Stimulated activated CD4-positive, alpha-beta T cell treated with anti-CD3 and anti-CD28 coated beads, Interleukin-4, amount 100 ng/mL, for 1 hour (primary cell): ENCODE measurements around the gene TMEM89.

ENCODE experiments used
- DNase-seq: peaks from one replicate; pipeline ENCODE4 v3.0.0-alpha.2; 2020

TMEM89 gene

DNA sequence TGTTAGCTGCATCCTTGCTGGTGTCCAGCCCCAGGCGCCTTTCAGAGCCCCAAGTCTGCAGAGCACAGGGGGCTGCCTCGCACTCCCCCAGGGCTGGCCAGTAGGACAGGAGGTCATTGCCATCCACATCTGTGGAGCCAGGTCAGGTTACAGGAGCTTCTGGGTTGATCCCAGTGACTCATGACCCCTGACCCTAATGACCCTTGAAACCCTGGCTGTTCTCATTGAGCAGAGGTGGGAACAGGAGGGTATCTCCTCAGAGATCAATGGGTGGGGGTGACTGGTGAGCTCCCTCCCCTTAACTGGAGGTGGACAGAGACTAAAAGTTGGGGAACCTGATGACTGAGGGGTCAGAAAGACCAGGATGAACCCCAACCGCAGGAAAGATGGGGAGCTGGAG lies 19.8 kb upstream of the TMEM89 start:
- DNase-seq, result no peak

- DNase-seq, result no peak
Measured at GRCh38 chr3:48639944-48640606, 18.5 kb upstream of the TMEM89 start.

DNA sequence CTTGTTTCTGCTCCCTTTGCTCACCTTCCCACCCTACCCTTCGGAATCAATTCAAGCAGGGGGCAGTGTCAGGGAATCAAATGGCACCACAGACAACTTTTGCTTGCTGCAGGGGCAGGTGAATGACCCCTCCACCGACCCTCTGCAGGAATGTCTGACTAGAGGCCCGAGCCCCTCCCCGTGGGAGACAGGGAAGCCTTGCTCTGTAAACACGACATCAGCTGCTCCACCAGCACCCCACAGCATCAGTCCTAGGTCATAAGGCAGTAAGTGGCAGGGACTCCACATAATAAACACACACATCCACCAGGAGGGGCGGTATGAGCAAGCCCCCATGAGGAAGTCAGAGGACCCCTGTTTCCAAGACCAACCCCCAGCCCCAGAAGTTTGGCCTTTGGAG lies 15.7 kb upstream of the TMEM89 start:
- DNase-seq, result no peak

GRCh38 chr3:48636149-48636655 lies 14.6 kb upstream of the TMEM89 start:
- no peak for DNase-seq

DNA sequence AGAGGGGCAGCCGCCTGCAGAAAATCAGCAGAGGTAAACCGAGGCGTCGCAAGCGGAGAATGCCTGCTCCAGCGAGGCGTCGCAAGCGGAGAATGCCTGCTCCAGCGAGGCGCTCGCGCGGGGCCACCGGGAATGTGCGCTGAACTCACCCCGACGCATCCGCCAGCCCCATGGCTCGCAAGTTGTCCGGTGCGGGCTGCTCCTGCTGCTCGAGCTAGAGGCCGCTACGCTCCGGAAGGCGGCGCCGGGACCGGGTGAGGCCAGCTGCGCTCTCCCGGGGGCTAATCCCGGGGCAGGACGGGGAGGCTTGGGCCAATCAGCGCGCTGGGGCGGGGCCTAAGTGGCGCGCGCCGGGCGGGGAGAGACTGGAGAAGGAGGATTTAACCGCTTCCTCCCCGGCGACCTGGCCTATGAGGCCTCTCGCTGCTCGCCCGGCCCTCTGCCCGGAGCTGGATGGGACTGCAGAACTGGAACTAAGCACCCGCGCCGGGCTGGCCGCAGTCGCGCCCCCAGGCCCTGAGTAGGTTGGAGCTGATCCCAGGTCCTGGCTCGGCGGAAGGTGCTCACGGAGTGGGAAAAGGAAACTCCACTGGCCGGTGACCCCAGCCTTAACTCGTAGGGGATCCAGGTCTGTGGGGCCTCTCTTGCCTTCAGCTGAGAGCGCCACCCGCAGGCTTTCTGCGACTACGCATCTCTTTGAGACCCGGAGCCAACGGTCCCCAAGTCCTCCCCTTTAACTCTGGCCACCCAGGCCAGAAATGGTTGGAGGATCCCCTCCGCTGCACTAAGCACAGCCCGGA lies 13.9 kb upstream of the TMEM89 start, which contains the start of gene SLC26A6:
SLC26A6 (minus strand) TSS at position 240 of the 800 bp plus-strand sequence; CDS start at position 172, 68 bp downstream.
- peak; percentile 95 for DNase-seq

- peak; percentile 62 for DNase-seq
Measured at GRCh38 chr3:48634661-48635221, 13.2 kb upstream of the TMEM89 start.

DNA sequence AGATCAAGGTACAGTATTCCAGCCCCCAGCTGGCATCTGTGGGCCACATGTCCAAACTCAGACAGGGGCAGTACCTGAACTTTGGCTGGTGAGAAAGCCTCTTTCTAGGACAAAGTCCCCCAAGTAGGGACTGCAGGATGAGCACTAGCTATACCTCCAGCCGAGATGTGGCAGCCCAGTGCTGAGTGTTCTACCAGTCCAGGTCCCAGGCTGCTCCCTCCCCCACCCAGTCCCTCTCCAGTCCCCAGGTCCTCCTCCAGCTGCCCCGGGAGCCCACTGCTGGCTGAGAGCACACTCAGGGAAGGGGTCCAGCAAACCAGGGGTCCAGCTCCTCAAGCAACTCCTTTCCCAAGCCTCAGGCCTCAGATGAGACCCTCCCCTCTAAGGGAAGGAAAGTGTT lies 12.2 kb upstream of the TMEM89 start:
- no peak for DNase-seq

DNA sequence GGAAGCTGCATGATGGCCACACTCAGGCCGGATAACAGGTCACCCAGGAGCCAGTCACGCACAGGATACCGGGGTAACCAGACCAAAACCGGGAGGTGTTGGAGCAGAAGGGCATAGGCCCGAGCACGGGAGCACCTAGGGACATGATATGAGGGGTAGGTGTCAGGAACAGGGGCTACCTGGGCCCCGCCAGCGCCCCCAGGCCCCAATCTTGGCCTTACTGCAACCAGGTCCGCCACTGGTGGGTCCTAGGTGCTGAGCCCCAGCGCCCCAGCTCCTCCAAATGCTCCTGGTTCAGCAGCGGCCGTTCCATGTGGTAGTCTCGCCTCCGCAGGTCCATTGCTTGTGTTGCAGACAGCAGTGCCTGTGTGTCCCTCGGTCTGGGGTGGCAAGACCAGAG lies 11.7 kb upstream of the TMEM89 start:
- DNase-seq, result no peak

- DNase-seq, result no peak
Measured at GRCh38 chr3:48631516-48632448, 10.2 kb upstream of the TMEM89 start.

DNA sequence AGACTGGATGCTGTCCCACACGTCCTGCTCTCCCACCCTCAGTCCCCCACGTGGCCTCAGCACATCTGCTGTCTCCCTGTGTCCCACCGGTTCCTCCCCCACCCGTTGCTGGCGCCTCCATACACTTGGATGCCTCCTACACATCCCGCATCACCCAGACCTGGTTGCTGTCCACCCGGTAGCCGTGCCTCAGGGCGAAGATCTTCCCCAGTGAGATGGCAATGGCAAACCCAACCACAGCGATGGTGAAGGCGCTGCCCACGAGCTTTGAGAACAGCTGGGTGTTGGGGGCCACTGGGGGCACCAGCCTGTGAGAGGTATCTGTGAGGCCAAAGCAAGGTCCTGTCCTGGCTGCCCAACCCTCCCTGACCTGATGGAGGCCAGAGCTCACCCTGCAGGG lies 9.3 kb upstream of the TMEM89 start:
- no peak for DNase-seq

DNA sequence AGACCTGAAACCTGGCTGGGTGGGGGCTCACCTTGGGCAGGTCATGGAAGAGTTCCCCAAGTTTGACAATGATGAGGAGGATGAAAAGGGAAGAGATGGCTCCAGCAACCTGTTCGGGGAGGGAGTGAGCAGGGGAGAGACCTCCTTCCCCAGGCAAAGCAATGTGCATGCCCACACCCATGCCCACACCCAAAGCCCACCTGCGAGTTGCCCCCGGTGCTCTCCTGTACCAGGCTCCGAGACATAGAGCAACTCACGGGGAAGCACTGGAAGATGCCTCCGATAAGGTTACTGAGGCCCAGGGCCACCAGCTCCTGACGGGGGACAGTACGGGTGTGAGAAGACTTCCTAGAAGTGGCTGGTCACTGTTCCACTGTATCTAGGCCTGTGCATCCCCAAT lies 8.8 kb upstream of the TMEM89 start:
- DNase-seq, result no peak

- DNase-seq, result no peak
Measured at GRCh38 chr3:48629894-48630293, 8.3 kb upstream of the TMEM89 start.

DNA sequence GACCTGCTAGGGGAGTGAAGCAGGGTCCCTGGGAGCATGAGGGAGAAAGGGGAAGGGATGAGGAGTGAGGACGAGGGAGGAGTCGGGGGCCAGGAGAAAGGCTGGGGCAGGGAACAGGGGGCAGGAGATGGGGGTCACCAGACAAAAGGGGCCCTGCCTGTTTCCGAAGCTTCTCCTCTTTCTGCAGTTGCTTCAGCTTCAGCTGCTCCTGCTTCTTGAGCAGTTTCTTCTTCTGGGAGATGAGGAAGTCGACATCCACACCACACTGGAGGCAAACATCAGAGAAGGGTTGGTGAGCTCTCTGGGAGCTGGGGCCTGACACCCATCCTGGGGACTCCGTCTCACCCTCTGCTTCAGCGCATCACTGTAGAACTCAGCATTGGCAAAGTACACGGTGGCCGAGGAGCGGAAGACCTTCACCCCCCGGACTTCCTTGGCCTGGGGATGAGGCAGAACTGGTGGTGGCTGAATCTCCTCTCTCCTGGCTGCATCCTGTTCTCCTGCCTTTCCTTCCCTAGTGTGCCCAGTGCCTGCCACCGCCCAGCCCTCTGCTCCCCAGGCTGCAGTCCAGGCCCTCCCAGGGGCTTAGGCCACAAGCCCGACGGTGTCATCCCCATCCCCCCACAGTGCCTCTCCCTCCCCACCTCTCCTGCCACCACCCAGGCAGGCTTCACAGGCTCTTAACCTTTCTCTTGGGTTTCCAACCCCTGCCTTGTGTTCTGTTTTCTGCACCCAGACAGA lies 6.9 kb upstream of the TMEM89 start:
- no peak for DNase-seq

GRCh38 chr3:48625600-48625999 lies 4.0 kb upstream of the TMEM89 start:
- no peak for DNase-seq

- DNase-seq, result no peak
Measured at GRCh38 chr3:48624767-48625166, 3.2 kb upstream of the TMEM89 start.

DNA sequence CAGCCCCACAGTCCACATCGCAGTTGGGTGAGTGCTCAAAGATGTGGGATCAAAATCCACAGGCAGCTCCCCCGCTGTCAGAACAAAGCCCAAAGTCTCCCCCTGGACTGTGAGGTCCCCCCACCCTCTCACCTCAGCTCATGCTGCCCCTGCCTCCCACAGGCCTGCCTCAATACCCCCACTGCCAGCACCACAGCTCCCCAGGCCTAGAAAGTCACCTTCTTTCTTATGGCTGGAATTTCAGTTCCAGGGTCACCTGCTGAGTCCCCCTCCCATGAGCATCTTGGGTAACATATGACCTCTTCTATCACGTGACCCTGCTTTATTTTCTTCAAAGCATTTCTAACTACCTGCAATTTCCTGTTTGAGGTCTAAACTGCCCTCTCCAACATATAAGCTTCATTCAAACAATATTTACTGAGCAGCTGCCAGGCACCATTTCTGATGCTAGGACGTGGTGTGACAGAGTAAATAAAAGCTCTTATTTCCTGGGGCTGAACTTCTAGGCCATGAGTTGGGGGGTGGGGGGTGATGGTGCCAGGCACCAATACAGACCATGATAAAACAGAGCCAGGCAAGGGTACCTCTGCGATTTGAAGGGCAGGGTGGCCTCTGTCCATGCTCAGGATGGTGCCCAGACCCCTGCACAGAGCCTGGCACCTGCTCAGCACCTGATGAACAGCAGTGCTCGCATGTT lies 2.4 kb upstream of the TMEM89 start:
- DNase-seq, result no peak

DNA sequence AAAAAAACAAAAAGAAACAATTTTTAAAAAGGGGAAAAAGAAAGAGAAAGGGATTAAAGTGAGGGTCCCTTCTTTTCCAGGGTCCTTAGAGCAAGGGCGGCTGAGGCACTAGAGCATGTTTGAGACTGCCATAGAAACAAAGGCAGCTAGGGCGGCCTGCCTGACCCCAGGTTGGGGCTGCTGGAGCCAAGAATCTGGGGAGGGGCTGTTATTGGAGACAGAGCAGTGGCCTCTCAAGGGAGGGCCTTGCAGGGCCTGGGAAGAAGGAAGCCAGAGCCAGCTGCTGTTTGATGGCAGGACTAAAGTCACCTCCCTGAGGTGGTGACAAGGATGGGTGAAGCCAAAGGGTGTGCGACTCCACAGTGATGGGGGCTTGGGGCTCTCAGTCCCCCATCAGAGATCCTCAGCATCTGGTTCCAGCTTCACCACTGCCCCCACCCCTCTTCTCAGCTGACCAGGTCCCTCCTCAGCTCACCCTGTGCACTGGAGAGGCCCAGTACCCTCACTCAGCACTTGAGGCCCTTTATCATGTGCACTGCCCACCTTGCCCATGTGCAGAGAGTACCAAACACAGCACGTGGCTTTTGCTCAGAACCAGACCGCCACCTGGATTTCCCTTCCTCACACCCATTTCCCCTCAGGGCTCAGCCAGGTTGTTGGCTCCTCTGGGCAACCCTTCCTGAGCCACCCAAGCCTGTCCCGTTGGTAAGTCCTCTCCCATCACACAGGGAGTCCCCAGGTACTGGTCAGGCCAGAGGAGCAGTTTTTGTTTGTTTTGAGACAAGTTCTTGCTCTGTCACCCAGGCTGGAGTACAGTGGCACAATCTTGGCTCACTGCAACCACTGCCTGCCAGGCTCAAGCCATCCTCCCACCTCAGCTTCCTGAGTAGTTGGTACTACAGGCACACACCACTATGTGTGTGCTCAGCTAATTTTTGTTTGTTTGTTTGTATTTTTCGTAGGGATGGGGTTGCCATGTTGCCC lies 1.7 kb downstream of the TMEM89 start:
- no peak for DNase-seq

- DNase-seq, result no peak
Measured at GRCh38 chr3:48617559-48617958, 4.0 kb downstream of the TMEM89 start.

GRCh38 chr3:48614044-48614443 lies 7.5 kb downstream of the TMEM89 start:
- no peak for DNase-seq

DNA sequence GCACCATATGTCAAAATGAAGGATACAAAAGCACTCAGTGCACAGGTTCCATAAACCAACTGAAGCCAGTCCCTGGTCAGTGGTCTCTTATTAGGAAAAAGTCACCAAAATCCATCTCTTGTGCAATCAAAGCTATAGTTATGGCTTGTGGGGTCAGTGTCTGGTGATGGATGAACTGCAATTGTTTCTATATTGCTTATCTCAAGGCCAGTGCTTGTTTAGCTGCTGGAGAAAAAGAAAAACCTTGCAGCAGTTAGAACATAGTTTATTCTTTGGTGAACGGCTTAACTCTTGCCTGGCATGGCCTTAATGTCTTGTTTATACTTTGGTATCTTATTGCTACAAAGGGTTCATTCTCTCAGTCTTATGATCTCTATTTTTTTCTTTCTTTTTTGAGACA lies 9.3 kb downstream of the TMEM89 start:
- DNase-seq, result no peak
